Effector CD4-positive, alpha-beta T cell (primary cell): ENCODE measurements around the gene C14orf132.
A peak's percentile ranks its signal among the peaks of the same experiment; 100 is the strongest.

Experiments used
- DNase-seq: peaks from one replicate; pipeline ENCODE4 v3.0.0-alpha.2; 2020

Gene C14orf132

GRCh38 chr14:96100161-96101064, 61.3 kb downstream of the C14orf132 start:
- DNase-seq: peak; percentile 55

- DNase-seq: no peak
These were observed 63.1 kb downstream of the C14orf132 start for GRCh38 chr14:96102081-96102856.

GRCh38 chr14:96103075-96103474, 63.9 kb downstream of the C14orf132 start:
- no peak for DNase-seq

- no peak for DNase-seq
These were observed 64.6 kb downstream of the C14orf132 start for GRCh38 chr14:96103560-96104460.

GRCh38 chr14:96104469-96105057, 65.4 kb downstream of the C14orf132 start:
- DNase-seq: no peak

- DNase-seq: no peak
These were observed 66.1 kb downstream of the C14orf132 start for GRCh38 chr14:96105089-96105925.

- DNase-seq: no peak
These were observed 66.8 kb downstream of the C14orf132 start for GRCh38 chr14:96105926-96106441.

- no peak for DNase-seq
These were observed 67.7 kb downstream of the C14orf132 start for GRCh38 chr14:96106891-96107290.

- DNase-seq: no peak
These were observed 69.1 kb downstream of the C14orf132 start for GRCh38 chr14:96108061-96108795.

- DNase-seq: no peak
These were observed 69.7 kb downstream of the C14orf132 start for GRCh38 chr14:96108911-96109310.

GRCh38 chr14:96109596-96110355, 70.6 kb downstream of the C14orf132 start:
- DNase-seq: no peak

- DNase-seq: no peak
These were observed 72.9 kb downstream of the C14orf132 start for GRCh38 chr14:96112032-96112431.

- DNase-seq: no peak
These were observed 74.8 kb downstream of the C14orf132 start for GRCh38 chr14:96114002-96114401.

GRCh38 chr14:96117101-96117897, 78.1 kb downstream of the C14orf132 start:
- DNase-seq: no peak

- no peak for DNase-seq
These were observed 78.8 kb downstream of the C14orf132 start for GRCh38 chr14:96117960-96118359.

- DNase-seq: no peak
These were observed 79.2 kb downstream of the C14orf132 start for GRCh38 chr14:96118391-96118790.

GRCh38 chr14:96119947-96120346, 80.8 kb downstream of the C14orf132 start:
- DNase-seq: no peak

GRCh38 chr14:96120392-96120791, 81.2 kb downstream of the C14orf132 start:
- DNase-seq: no peak

GRCh38 chr14:96120941-96121340, 81.8 kb downstream of the C14orf132 start:
- no peak for DNase-seq
